GM12864 (cell line): ENCODE measurements around the gene TRIM49C.
"Not testable (repeated sequence)": the region's sequence is repeated elsewhere in the genome, so short reads cannot be mapped to it uniquely, and the experiment has no call there.

Experiments used
- DNase-seq: peaks from one replicate; pipeline ENCODE4 v3.0.0-alpha.2; 2011; ENCODE audit warnings: low read depth
- H3K4me3 ChIP-seq: 2 replicates; pipeline ENCODE4 v1.5.1; 2011; ENCODE audit warnings: mild to moderate bottlenecking, low read depth, low read length, control low read depth

Gene TRIM49C

DNA sequence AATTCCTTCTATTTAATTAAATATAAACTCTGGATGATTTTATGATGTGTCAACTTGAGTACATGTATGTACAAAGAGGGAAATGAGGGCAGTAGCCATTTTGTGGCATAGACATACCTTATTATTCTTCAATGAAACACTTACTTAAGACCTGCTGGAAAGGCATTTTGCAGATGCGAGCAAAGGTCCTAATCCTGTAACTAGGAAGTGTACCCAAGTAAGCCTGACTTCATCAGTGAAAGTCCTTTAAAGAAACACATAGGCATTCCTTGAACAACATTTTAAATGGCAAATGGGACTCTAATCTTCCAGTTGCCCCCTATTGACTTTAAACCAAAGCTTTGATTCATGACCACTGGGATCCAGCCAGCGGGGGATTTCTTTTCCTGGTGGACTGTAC is at the start of gene TRIM49C:
Gene TRIM49C (plus strand): TSS at position 301 of the 400 bp plus-strand sequence. CDS start 4,106 bp downstream, outside the sequence.
- H3K4me3 ChIP-seq, DNase-seq: not testable (repeated sequence)

- H3K4me3 ChIP-seq: not testable (repeated sequence)
Measured at GRCh38 chr11:90024184-90024583, 6.7 kb upstream of the TRIM49C start.

GRCh38 chr11:90051591-90052209 is 20.8 kb downstream of the TRIM49C start:
- H3K4me3 ChIP-seq: not testable (repeated sequence)

More at GRCh38 chr11:90024184-90024583, 6.7 kb upstream of the TRIM49C start:
- not testable (repeated sequence) for DNase-seq

DNA sequence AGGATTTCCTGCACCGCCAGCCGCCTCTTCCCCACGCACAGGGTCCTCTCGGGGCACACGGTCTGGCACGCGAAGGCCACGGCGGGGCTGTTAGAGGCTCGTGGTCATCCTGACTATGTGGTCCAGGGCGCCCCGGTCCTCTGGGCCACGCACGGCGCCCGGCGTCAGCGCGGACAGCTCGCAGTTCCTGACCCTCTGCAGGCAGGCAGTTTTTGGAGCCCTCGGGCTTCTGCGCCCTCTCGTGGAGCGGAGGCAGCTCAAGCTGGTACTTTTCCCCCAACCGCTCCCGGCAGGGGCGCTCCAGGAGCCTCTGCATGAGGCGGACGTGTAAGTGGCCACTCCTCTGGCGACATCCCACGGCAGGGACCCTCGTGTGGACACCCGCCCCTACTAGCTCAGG is 21.4 kb downstream of the TRIM49C start:
- H3K4me3 ChIP-seq, DNase-seq: not testable (repeated sequence)

More at GRCh38 chr11:90051591-90052209, 20.8 kb downstream of the TRIM49C start:
- DNase-seq: not testable (repeated sequence)

DNA sequence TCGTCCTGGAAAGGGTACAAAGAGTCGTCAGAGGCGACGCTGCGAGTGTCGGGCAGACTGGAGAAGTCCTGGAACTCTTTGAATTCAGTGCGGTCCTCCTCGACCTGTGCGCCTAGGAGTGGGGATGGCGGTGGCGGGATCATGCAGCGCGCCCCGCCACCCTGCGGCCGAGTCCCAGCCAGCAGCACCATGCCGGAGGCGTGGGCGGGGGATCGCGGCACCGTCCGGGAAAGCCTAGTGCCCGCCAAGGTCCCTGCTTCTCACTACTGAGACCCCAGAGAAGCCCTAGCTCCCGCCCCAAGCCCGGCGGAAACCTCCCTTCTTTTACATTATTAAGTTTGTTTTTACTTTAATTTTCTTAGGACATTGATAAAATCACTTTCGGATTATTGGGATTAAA is 22.6 kb downstream of the TRIM49C start:
- not testable (repeated sequence) for DNase-seq, H3K4me3 ChIP-seq

- not testable (repeated sequence) for DNase-seq, H3K4me3 ChIP-seq
Measured at GRCh38 chr11:90085650-90086049, 54.7 kb downstream of the TRIM49C start, which contains the start of gene UBTFL1. UBTFL1 (plus strand) TSS chr11:90085950; CDS start chr11:90085950, 0 bp downstream.

GRCh38 chr11:90088731-90089130 is 57.8 kb downstream of the TRIM49C start:
- DNase-seq, H3K4me3 ChIP-seq: not testable (repeated sequence)
